ENCODE data around the gene DNAJC18. TPM values are rescaled to one million over a fixed set of nuclear protein-coding genes. Genes with fewer than 3 reads are reported as not detected.
A peak's percentile ranks its signal among the peaks of the same experiment; 100 is the strongest.

Gene DNAJC18
- total and polyA plus RNA-seq, 4 donors, result 0.66 to 1.8 (median 0.83) TPM

- Histone ChIP-seq H3K9ac (ENCODE audit: low read depth in 1 of 2, low read length in 2 of 2) (peak within 1 kb of the TSS in 1 of 2 donors; percentile 30), H3K27ac (ENCODE audit: low read depth in 1 of 2, low read length in 2 of 2) (peak within 1 kb of the TSS; percentile 29 to 46), H3K27me3 (ENCODE audit: control insufficient read depth in 4 of 4, insufficient read depth in 4 of 4, low read length in 3 of 4) (no peaks in the 10 kb centered on the region), H3K4me1 (ENCODE audit: control insufficient read depth in 4 of 4, insufficient read depth in 4 of 4, low read length in 3 of 4) (peaks cover 16 to 41% (median 35%) of the 10 kb centered on the region in 4 donors), H3K4me3 (ENCODE audit: low read depth in 1 of 3, low read length in 3 of 3) (peak within 1 kb of the TSS; percentile 19 to 61 (median 59)), H3K36me3 (ENCODE audit: control insufficient read depth in 4 of 4, insufficient read depth in 3 of 4, low read depth in 1 of 4, low read length in 3 of 4) (peaks cover 0 to 10% (median 7%) of the 10 kb centered on the region in 4 donors), H3K9me3 (ENCODE audit: control insufficient read depth in 4 of 4, low read length in 3 of 4) (no peaks in the 10 kb centered on the region)
- DNase-seq (ENCODE audit: low spot score), result no peak
- WGBS, result 39% methylated on average over 10 of the region's 10 CpGs
- TF ChIP-seq, protein P1, sequence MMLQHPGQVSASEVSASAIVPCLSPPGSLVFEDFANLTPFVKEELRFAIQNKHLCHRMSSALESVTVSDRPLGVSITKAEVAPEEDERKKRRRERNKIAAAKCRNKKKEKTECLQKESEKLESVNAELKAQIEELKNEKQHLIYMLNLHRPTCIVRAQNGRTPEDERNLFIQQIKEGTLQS (IDR thresholded peaks at IDR 0.05), result no peak
- TF ChIP-seq SP1 (IDR thresholded peaks at IDR 0.05) (peak; percentile 66), FOXA2 (IDR thresholded peaks at IDR 0.05) (peak; percentile 10), HNF4G (IDR thresholded peaks at IDR 0.05) (peak; percentile 37), RXRA (IDR thresholded peaks at IDR 0.05) (peak; percentile 59 to 79), HNF4A (conservative IDR thresholded peaks at IDR 0.05) (peak; percentile 74 to 84), EGR1 (IDR thresholded peaks at IDR 0.05; ENCODE audit: low read depth in 2 of 2) (no peak), RAD21 (IDR thresholded peaks at IDR 0.05) (peak; percentile 26 to 36), FOXA1 (IDR thresholded peaks at IDR 0.05) (peak; percentile 34), JUND (IDR thresholded peaks at IDR 0.05) (peak in 1 of 2 donors; percentile 84), MAX (IDR thresholded peaks at IDR 0.05) (no peak), YY1 (IDR thresholded peaks at IDR 0.05) (peak; percentile 55), NR2F2 (IDR thresholded peaks at IDR 0.05) (no peak), TAF1 (conservative IDR thresholded peaks at IDR 0.05) (no peak), GABPA (IDR thresholded peaks at IDR 0.05 in 1 of 2, conservative IDR thresholded peaks at IDR 0.05 in 1 of 2) (peak in 1 of 2 donors; percentile 28), CTCF (IDR thresholded peaks at IDR 0.05; ENCODE audit: low read depth, low read length, missing input control) (no peak)
- TF ChIP-seq, protein P2, sequence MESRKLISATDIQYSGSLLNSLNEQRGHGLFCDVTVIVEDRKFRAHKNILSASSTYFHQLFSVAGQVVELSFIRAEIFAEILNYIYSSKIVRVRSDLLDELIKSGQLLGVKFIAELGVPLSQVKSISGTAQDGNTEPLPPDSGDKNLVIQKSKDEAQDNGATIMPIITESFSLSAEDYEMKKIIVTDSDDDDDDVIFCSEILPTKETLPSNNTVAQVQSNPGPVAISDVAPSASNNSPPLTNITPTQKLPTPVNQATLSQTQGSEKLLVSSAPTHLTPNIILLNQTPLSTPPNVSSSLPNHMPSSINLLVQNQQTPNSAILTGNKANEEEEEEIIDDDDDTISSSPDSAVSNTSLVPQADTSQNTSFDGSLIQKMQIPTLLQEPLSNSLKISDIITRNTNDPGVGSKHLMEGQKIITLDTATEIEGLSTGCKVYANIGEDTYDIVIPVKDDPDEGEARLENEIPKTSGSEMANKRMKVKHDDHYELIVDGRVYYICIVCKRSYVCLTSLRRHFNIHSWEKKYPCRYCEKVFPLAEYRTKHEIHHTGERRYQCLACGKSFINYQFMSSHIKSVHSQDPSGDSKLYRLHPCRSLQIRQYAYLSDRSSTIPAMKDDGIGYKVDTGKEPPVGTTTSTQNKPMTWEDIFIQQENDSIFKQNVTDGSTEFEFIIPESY (IDR thresholded peaks at IDR 0.05), result no peak
- TF ChIP-seq, protein P3, sequence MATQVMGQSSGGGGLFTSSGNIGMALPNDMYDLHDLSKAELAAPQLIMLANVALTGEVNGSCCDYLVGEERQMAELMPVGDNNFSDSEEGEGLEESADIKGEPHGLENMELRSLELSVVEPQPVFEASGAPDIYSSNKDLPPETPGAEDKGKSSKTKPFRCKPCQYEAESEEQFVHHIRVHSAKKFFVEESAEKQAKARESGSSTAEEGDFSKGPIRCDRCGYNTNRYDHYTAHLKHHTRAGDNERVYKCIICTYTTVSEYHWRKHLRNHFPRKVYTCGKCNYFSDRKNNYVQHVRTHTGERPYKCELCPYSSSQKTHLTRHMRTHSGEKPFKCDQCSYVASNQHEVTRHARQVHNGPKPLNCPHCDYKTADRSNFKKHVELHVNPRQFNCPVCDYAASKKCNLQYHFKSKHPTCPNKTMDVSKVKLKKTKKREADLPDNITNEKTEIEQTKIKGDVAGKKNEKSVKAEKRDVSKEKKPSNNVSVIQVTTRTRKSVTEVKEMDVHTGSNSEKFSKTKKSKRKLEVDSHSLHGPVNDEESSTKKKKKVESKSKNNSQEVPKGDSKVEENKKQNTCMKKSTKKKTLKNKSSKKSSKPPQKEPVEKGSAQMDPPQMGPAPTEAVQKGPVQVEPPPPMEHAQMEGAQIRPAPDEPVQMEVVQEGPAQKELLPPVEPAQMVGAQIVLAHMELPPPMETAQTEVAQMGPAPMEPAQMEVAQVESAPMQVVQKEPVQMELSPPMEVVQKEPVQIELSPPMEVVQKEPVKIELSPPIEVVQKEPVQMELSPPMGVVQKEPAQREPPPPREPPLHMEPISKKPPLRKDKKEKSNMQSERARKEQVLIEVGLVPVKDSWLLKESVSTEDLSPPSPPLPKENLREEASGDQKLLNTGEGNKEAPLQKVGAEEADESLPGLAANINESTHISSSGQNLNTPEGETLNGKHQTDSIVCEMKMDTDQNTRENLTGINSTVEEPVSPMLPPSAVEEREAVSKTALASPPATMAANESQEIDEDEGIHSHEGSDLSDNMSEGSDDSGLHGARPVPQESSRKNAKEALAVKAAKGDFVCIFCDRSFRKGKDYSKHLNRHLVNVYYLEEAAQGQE (IDR thresholded peaks at IDR 0.05), result peak; percentile 51
Measured at GRCh38 chr5:139383275-139383992, 55.9 kb downstream of the DNAJC18 start, which contains the start of gene SLC23A1. SLC23A1 (minus strand) TSS chr5:139383297; CDS start chr5:139383253, 44 bp downstream.

Data from liver (tissue), 9 donors.